SKM-1 (cell line): Measurements from ENCODE around the gene DNAJC3.
"Not testable (repeated sequence)": the region's sequence is repeated elsewhere in the genome, so short reads cannot be mapped to it uniquely, and the experiment has no call there.

Experiments used
- DNase-seq: peaks from one replicate; lab custom pipeline; 2025; ENCODE audit not compliant: unreplicated experiment; lab: John Stamatoyannopoulos, UW

DNAJC3 gene

GRCh38 chr13:95763601-95764000 is 86.7 kb downstream of the DNAJC3 start:
- DNase-seq = no peak

DNA sequence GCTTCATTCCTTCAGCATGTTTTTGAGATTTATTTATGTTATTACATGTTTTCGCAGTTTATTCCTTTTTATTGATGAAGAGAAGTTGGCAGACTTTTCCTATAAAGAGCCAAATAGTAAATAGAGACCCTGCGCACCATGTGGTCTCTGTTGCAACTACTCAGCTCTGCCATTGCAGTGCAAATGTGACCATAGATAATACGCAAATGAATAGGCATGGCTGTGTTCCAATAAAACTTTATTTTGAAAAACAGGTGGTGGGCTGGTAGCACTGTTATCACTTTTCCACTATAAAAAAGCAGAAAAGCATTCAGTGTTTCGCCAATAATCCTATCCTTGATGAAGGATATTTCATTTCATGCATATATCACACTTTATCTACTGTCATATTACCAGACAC is 95.0 kb downstream of the DNAJC3 start:
- no peak for DNase-seq

DNA sequence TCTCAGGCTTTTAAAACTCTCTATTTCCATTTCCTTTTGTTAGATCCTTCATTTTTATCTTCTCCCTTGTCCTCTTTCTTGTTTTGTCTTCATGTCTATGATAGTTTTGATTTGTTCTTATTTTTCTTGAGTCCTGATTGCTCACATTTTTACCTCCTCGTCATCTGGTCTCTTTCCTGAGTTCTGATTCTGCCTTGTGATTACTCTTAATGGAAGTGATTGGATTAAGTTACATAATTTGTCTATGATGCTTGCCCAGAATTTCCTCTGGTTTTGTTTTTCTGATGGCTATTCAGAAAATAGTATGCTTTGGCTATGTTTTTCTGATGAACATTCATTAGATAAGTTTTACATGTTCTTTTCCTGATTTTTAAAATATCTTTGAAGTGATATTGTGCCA is 102.6 kb downstream of the DNAJC3 start:
- no peak for DNase-seq

DNA sequence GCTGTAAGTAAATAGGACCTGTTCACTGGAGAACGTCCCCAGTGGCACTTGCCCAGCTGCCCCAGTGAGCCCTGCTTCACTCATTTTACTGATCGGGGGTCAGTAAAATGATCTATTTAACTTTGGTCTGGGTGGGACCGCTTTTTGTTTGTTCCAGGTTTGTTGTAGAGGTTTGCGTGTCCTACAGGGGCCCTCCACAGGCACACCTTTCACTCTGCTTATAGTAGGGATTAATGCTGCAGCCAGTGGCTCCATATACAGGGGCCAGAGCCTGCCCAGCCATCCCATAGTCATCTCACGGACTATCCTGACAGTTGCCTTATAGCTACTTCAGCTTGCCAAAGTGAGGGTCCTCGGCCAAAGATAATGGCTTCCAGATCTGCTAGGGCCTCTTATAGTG is 104.1 kb downstream of the DNAJC3 start:
- DNase-seq = no peak

- DNase-seq = not testable (repeated sequence)
These were observed 105.0 kb downstream of the DNAJC3 start for GRCh38 chr13:95781940-95782339.

GRCh38 chr13:95783747-95784146 is 106.8 kb downstream of the DNAJC3 start:
- DNase-seq = no peak

DNA sequence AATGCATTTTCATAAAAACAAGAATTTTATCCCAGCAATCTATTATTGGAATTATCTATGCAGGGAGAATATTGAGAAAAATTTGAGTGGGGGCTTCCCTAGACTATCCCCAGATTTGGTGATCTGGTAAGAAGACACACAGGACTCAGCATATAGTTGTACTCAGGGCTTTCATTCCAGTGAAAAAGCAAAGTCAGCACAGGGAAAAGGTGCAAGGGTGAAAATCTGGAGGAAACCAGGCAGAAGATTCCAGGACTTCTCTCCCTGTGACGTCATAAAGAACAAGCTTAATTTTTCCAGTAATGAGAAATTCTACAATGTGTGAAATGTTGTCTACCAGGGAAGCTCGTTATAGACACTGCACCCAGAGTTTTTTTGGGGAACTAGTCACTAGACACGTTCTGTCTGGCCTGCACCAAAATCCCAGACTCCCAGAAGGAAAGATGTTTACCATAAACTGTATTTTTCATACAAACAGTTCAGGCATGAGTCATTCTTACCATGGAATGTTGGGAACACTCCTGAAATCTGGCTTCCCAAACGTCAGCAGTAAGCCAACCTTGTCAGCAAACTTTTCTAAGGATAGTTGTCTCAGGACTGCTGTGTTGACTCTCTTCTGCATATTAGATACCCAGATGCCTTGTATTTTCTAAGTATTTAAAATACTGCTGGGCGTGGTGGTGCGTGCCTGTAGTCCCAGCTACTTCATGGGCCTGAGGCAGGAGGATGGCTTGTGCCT is 107.4 kb downstream of the DNAJC3 start:
- no peak for DNase-seq

- DNase-seq = no peak
These were observed 108.0 kb downstream of the DNAJC3 start for GRCh38 chr13:95784900-95785290.

DNA sequence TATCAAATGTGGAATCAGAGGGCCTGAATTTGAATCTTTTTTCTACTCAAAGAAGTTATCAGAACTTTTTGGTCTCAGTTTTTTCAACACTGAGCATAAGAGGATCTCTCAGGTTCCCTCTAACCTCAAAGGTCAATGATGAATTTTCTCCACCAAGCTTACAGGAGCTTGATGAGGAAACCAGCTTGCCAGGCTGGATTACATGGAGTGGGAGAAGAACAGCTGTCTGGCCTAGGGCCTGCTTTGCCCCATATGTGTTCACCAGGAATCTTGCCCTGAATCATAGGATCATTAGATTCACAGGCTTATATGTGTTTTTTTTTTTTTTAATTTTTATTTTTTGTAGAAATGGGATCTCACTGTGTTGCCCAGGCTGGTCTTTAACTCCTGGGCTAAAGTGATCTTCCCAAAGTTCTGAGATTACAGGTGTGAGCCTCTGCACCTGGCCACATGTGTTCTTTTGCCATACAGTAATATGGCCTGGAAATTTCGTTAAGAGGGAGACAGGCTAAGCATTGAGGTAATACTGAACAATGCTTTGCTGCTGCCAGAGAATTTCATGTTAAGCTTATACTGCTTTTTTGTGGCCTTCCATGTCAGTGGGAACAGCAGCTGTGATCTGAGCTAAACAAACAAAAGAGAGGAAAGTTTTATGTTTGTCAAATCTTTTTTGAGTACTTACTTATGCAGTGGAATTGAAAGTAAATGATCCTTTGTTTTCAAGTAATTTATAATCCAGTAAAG is 110.6 kb downstream of the DNAJC3 start:
- DNase-seq = no peak

GRCh38 chr13:95788100-95788463 is 111.1 kb downstream of the DNAJC3 start:
- no peak for DNase-seq

DNA sequence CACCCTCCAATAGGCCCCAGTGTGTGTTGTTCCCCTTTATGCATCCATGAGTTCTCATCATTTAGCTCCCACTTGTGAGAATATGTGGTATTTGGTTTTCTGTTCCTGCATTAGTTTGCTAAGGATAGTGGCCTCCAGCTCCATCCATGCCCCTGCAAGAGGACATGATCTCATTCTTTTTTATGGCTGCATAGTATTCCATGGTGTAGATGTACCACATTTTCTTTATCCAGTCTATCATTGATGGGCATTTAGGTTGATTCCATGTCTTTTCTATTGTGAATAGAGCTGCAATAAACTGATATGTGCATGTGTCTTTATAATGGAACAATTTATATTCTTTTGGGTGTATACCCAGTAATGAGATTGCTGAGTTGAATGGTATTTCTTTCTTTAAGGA is 112.4 kb downstream of the DNAJC3 start:
- not testable (repeated sequence) for DNase-seq

GRCh38 chr13:95791084-95791722 is 114.3 kb downstream of the DNAJC3 start:
- no peak for DNase-seq

- no peak for DNase-seq
These were observed 116.1 kb downstream of the DNAJC3 start for GRCh38 chr13:95793018-95793555.

DNA sequence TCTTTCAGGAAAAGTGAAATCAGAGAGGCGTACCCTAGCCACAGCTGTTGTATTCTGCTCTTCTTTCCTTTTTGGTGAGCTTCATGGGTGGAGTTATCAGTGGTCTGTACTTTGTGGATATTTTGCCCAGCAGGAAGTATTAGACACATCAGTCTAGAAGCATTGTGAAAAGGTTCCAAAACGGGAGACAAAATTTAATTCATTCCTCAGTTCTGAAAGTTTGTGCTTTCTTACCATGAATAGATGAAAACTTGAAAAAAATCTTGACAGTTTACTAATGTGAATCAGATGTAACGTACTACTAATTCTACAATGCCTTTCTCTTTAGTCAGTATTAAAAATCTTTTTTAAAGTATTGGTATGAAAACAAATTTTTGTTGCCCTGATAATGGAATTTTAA is 116.8 kb downstream of the DNAJC3 start:
- no peak for DNase-seq

GRCh38 chr13:95797016-95797415 is 120.1 kb downstream of the DNAJC3 start:
- no peak for DNase-seq

- no peak for DNase-seq
These were observed 123.5 kb downstream of the DNAJC3 start for GRCh38 chr13:95800436-95800835.

GRCh38 chr13:95801825-95802224 is 124.9 kb downstream of the DNAJC3 start:
- no peak for DNase-seq

DNA sequence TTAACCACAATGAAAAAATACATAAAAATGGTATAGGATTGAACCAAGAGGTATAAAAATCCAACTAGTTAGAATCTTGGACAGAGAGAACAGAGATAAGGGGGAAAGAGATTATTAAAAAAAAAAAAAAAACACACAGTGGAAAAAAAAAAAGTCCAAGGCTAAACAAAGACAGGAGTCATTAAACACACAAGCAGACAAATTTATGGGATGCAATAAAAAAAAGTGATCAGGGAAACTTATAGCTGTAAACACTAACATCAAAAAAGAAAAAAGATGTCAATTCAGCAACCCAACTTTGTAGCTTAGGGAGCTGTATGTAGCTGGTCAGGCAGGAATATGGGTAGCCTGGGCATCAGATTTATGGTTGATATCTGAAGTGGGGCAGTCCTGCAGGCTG is 129.0 kb downstream of the DNAJC3 start:
- DNase-seq = no peak

DNA sequence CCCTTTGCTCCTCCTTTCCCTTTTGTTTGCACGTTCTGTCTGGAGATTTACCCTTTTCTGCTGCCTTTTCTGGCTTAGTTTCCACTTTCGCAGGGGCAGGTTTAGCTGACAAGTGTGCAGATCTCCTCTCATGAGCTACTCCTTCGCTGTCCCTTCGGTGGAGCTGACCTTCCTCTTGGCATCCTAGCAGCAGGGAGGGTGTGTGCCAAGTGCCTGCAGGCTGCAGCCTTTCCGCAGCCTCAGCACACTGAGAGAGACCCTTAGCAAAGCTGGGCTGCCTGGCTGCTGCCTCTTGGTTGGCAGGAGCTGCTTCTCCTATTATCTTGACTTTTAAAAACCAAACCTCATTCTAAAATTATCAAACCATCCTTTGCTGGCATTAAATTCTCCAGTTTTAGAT is 132.5 kb downstream of the DNAJC3 start:
- DNase-seq = no peak

DNA sequence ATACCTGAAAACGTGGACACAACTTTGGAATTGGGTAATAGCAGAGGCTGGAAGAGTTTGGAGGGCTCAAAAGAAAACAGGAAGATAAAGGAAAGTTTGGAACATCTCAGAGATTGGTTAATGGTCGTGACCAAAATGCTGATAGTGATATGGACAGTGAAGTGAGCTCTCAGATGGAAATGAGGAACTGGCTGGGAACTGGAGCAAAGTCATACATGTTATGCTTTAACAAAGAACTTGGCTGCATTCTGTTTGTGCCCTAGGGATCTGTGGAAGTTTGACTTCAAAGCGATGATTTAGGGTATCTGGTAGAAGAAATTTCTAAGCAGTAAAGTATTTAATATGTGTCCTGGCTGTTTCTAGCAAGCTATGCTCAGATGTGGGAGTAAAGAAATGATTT is 136.2 kb downstream of the DNAJC3 start:
- no peak for DNase-seq

GRCh38 chr13:95814495-95814894 is 137.6 kb downstream of the DNAJC3 start:
- no peak for DNase-seq

DNA sequence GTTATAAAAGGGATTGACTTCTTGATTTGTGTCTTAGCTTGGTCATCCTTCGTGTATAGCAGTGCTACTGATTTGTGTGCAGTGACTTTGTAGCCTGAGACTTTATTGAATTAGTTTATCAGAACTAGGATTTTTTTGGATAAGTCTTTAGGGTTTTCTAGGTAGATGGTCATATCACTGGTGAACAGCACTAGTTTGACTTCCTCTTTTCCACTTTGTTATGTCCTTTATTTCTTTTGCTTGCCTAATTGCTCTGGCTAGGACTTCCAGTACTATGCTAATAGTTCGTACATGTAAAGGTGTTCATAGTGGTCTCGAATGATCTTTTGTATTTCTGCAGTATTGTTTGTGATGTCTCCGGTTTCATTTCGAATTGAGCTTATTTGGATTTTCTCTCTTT is 145.4 kb downstream of the DNAJC3 start:
- no peak for DNase-seq
